ENCODE data around the gene FBXW7. TPM values are rescaled to one million over a fixed set of nuclear protein-coding genes. Genes with fewer than 3 reads are reported as not detected.

FBXW7 gene
- total RNA-seq, 1 donor from 2014 or later, result 23.8 TPM

DNA sequence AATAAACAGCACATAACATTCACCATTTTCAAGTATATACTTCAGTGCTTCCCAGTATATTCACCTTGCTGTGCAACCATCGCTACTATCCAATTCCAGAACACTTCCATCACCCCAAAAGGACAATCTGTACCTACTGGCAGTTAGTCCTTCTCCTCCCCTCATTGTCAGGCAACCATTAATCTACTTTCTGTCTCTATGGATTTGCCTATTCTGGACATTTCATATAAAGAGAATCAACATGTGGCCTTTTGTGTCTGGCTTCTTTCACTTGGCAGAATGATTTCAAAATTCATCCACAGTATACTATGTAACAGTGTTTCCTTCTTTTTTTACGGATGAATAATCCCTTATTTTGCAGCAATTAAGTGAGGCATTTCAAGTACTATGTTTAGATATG, 189.4 kb downstream of the FBXW7 start:
- DNase-seq (ENCODE audit: extremely low read depth, low read depth, low spot score), result no peak

DNA sequence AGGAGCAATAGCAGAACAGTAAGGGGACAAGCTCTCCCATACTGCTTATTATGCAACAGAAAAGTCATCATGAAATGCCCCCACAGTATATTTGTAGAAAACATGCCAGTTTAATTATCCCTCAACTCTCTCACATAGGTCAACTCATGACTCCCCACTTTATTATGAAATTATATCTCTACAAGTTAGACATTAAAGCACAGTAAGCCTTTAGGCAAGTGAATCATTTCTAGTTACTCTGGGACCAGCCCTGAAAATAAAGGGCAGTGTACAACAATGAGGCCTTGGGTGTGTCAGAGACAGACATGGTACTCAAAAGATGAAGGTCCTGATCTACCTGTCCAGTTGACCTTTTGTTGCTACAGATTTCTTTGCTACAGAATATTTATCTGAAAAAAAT, 191.9 kb downstream of the FBXW7 start:
- no peak for DNase-seq (ENCODE audit: extremely low read depth, low read depth, low spot score)

DNA sequence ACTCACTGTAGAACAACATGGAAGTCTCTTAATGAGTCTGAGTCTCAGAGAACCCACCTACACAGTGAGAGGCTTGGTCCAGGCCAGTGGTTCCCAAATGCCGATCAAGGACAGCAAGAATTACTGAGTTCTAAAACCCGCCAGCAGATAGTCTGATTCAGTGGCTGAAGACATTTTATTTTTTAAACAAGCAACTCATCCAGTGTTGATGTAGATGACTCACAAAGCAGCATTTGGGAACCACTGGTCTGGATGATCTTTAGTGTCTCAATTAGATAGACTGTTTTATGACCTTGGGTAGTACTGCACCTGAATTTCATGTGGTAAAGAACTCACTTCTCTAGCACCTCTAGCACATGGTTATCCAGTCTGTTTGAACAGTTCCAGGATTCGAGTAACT, 193.6 kb downstream of the FBXW7 start:
- no peak for DNase-seq (ENCODE audit: extremely low read depth, low read depth, low spot score)

DNA sequence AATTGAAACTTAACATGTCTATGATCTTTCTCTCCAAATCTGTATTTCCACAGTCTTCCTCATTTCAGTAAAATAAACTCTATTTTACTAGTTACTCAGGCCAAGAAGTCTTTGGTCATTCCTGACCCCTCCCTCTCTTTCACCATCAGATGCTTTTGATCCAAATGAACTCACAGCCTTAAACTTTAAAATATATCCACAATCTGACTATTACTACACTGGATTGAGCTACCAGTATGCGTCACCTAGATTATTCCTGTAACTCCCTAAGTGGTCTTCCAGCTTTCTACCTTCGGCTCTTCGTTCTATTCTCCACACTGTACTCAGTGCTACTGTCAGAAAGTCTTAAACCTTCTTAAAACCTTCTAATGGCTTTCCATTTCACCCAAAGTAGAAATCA, 195.1 kb downstream of the FBXW7 start:
- no peak for DNase-seq (ENCODE audit: extremely low read depth, low read depth, low spot score)

DNA sequence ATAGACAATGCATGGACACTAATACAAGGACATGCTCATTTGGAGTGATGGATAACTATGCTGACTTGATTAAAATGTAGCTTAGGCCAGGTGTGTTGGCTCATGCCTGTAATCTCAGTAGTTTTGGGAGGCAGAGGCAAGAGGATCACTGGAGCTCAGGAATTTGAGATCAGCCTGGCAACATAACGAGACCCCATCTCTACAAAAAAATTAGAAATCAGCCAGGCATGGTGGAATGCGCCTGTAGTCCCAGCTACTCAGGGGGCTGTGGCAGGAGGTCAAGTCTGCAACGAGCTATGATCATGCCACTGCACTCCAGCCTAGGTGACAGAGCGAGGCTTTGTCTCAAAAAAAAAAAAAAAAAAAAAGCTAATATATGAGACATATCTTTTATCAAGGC, 196.3 kb downstream of the FBXW7 start:
- DNase-seq (ENCODE audit: extremely low read depth, low read depth, low spot score), result no peak

DNA sequence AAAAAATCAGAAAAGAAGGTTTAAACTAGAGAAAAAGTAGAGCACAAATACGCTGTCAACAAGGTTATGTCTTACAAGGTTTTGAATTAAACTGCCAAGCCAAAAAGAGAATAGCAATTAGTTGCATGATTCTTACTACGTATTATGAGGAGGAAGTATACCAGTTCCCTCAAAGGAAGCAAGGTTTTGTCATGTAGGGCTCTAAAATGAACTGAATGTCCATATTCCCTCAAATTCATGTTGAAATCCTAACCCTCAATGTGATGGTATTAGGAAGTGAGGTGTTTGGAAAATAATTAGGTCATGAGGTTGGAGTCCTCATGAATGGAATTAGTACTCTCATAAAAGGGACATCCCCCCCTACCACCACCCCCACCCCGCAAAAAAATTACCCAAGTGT, 201.0 kb downstream of the FBXW7 start:
- no peak for DNase-seq (ENCODE audit: extremely low read depth, low read depth, low spot score)

DNA sequence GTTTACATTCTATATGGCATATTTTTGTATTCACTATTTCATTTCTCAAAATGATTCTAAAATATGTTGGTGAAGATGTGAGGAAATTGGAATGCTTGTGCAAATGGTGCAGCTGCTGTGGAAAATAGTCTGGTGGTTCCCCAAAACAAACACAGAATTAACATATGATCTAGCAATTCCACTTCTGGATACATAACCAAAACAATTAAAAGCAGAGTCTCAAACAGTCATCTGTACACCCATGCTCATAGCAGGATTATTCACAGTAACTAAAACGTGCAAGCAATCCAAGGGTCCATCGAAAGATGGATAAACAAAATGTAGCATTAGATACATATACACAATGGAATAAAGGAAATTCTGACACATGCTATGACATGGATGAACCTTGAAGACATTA, 204.8 kb downstream of the FBXW7 start:
- no peak for DNase-seq (ENCODE audit: extremely low read depth, low read depth, low spot score)

DNA sequence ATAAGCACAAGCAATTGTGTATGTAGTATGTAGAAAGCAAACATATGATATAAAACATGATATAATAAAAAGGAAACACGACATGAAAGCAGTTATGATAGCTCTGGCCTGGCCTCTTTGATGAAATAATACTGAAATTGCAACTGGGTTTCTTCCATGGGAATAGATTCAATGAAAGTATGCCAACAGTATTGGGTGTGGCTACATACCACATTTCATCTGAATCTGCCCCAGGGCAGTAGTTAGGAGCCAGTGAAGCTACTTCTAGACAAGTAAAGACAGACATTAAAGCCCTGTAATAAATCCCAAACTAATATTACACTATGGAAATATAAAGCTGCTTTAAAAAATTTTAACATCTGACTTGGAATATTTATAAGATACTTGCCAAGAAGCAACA, 207.3 kb downstream of the FBXW7 start:
- no peak for DNase-seq (ENCODE audit: extremely low read depth, low read depth, low spot score)

DNA sequence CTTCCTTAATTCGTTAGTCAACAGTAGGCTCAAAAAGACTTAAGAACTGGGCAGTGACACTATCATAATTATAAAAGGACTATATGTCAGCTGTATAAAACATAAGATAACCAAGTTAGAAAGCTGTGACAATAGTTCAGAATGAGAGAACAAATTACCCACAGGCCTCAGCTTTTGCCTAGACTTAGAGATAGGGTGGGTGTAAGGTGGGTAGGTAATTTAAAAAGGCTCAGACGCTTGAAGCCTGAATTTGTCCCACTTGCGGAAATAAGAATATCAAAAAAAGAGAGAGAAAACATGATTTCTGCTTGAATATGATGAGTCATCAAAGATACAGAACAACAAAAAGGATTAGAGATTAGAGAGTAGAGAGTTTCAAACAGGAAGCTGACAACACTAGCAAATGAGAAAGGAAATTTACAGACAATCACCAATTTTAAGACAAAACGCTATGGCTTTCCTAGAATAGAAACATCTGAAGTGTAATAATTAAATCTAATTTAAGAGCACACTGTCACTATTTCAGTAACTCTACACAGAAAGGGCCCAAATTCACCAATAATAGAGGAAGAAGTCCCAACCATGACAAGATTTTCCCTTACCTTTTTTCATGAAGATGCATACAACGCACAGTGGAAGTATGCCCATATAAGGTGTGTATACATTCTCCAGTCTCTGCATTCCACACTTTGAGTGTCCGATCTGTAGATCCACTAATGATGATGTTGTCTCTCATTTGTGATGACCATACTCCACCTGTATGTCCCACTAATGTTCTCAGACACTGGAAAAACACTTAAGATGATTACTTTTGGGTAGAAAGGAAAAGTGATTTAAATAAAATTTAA, 208.1 kb downstream of the FBXW7 start:
- no peak for DNase-seq (ENCODE audit: extremely low read depth, low read depth, low spot score)

DNA sequence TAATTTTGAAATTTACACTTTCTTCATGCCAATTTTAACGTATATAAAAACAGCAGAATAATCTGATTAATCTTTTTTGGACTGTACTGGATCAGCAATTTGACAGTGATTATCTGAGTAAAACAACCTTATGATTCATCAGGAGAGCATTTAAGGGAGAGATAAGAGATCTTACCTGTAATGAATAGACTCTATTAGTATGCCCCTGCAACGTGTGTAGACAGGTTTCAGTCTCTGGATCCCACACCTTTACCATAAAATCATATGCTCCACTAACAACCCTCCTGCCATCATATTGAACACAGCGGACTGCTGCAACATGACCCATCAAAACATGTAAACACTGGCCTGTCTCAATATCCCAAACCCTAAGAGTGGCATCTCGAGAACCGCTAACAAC, 210.1 kb downstream of the FBXW7 start:
- DNase-seq (ENCODE audit: extremely low read depth, low read depth, low spot score), result no peak

DNA sequence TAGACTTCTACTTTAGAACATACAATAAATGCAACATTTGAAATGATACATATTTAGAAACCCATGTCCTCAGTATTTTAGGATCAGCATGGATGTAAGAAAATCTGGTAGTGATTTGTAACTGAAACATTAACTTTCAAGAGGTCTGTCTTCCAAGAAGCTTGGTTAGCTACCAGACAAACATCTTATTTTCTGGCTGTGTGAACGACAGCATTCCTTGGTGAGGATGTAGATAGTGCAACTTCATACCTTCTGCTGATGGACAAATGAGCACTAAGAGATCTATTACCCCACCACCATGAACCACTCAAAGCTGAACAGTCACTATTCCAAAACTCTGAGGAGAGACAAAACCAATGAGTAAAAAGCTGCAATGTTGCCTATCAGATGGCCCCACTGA, 212.7 kb downstream of the FBXW7 start:
- no peak for DNase-seq (ENCODE audit: extremely low read depth, low read depth, low spot score)

DNA sequence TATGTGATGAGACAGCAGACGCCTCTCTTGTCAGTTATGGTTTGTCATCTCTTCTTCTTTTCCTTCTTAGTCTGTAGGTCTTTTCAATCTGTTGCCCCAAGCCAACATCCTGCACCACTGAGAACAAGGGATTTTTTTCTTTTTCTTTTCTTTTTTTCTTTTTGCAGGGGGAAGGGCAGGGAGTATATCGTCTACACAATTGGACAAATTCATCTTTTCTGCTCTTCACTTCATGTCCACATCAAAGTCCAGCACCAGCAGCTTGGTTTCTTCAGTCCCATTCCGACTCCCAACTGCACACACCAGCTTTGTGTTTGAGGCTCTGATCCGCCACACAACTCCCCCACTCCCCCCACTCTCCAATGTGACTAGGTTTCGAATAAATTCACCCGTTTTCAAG, 213.2 kb downstream of the FBXW7 start:
- DNase-seq (ENCODE audit: extremely low read depth, low read depth, low spot score), result no peak

DNA sequence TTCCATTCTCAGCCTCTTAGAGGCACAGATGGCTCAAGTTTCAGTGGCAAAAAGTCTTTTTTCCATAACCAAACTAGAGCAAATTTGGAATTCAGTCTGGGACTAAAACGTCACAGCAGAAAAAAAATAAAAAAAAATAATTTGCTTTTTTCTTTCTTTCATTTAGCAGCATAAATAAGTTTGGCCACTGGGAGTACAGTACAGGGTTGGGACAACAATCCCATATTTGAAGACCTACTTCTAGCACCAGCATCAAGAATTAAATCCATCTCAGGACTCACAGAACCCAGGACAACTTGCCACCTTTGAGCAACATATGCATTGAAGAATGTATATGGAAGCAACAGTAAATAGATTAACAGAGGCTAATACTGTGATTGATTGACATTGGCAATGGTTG, 214.0 kb downstream of the FBXW7 start:
- DNase-seq (ENCODE audit: extremely low read depth, low read depth, low spot score), result no peak

DNA sequence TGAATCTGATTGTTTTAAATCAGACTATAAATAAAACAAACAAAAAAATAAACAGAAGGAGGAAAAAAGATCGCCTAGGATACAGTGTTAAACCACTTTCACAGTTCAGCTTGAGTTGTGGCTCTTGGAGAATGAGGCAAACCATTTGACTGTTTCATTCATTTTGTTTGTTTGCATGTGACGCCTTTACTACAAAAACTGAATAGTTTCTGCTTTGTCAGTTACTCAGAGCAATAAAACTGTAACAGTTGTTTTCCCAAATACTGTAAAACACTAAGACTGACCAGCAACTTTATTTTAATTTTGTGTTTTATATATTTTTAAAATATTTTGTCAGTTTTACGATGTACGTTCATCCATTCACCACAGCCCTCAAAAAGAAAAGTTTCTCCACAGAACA, 214.5 kb downstream of the FBXW7 start:
- DNase-seq (ENCODE audit: extremely low read depth, low read depth, low spot score), result no peak

DNA sequence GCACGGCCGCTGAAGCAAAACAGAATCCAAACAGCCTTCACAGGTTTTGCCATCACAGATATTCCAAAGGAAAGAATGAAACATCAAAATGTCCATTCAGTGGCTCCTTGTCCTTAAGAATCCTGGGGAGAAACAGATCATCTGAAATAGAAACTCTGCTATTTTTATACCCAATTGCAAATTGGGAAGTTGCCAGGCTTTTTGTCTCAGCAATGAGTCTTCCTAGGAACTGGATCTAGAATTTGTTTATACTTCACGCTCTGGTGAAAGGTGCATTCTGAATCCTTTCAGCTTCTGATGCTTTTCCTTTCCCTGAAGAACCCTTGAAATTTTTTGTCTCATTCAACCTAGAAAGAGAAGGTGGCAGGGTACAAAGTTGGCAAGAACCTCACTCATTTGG, 218.9 kb downstream of the FBXW7 start:
- DNase-seq (ENCODE audit: extremely low read depth, low read depth, low spot score), result no peak

DNA sequence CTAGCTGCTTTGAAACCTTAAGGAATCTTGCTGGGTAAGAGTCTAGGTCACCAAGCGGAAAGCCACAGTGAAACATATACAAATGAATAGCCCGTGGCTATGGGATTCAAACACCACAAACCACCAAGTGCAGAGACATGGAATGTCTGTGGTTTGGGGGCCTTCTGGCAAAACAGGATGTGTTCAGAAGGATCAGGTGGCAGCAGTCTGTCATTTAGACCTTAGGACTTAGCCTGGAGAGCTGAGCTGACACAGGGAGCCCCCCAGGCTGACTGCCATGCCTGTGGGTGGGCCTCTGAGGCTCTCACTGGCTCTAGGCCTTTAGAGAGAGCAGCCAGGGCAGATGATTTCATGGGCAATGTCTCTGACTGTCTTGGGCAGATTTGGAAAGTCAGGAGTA, 225.6 kb downstream of the FBXW7 start:
- DNase-seq (ENCODE audit: extremely low read depth, low read depth, low spot score), result no peak

DNA sequence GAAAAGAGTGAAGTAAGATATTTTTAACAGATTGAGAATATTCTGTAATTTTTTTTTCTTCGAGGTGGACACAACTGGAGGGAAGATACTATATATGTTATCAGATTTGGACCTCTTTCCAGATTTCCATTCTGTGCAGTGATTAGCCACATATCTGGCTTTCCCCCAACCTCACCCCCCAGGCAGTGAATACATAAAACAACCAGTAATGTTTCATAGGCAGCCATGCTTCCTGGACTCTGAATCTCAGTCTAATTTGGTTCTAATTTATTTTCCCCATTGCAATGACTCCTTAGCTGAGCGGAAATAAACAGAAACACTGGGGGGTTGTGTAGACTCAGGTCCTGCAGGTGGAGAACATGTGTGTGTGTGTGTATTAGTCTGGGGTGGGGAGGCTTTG, 226.5 kb downstream of the FBXW7 start:
- no peak for DNase-seq (ENCODE audit: extremely low read depth, low read depth, low spot score)

DNA sequence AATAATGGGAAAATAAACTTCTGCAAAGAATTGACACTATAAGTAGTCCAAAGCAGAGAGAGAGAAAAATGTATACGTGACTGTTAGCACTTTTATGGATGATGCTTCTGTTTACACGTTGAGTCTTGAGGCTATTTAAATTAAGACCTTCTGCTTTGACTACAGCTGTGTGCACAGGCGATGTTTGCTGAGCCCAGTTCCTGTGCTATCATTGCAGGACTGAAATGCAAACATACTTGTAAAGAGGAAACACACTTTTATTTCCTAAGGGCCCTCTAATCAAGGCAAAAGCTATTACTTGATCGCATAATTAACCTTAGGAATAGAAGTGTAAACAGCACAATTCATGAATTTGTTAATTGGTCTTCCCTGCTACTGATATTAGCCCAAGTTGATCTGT, 226.9 kb downstream of the FBXW7 start:
- DNase-seq (ENCODE audit: extremely low read depth, low read depth, low spot score), result no peak

DNA sequence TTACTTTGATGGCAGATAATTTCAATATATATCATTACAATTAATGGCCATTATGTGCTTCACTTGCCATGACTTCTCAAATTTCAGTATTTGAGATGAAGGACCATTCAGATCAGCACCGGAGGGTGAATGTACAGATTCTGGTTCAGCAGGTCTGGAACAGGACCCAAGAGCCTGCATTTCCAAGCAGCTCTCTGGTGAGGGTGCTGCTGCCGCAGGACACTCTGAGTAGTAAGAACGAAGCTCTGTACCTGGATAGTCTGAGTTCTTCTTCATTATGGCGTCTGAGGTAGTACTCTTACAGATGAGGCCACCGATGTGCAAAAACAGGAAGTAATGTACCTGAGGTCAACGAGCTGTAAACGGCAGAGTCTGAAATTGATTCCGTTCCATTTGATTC, 228.2 kb downstream of the FBXW7 start:
- DNase-seq (ENCODE audit: extremely low read depth, low read depth, low spot score), result no peak

DNA sequence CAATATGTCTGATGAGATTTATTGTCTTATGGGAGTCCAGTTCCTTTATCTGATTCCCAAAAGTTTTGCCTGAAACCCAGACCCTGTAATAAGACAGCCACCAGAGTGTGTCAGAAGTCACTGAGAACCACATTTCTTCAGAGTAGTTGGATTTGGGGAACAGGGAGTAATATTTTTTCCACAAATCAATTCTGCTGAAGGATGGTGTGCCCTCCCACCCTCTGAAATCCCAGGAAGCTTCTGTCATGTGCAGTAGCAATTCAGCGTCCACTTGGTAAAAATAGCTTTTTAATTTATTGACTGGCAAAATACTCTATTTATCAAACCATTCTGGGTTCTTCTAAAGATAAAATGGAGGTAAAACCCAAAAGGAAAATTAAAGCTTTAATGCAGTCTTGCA, 229.4 kb downstream of the FBXW7 start:
- no peak for DNase-seq (ENCODE audit: extremely low read depth, low read depth, low spot score)

DNA sequence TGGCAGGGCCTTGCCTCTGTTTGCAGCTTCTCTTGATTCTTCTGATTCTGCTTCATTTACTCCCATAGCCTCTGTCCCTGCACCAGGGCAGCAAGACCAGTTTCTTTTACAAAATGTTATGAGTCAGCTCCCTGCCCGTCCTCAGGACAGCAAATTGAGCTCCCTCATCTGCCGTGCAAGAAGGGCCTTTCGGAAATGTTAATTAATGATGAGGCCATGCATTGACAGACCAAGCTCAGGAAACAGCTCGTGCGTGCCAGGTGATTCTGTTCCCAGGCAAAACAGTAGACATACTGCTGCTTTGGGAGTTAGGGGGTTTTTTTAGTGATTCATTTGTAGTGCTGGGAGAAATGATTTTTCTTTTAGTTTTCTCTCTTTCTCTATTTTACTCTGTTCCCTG, 231.7 kb downstream of the FBXW7 start:
- DNase-seq (ENCODE audit: extremely low read depth, low read depth, low spot score), result no peak

DNA sequence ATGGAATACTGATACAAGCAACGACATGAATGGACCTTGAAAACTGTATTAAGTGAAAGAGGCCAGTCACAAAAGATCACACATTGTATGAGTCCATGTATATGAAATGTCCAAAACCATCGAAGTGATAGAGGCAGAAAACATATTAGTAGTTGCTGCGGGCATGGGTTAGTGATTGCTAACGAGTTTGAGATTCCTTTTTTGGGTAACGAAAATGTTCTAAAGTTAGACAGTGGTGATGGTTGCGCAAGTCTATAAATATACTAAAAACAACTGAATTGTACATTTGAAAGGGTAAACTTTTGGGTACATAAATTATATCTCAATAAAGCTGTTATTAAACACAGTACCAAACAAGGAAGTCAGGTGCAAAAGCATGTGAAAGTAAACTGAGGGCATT, 234.5 kb downstream of the FBXW7 start:
- no peak for DNase-seq (ENCODE audit: extremely low read depth, low read depth, low spot score)

DNA sequence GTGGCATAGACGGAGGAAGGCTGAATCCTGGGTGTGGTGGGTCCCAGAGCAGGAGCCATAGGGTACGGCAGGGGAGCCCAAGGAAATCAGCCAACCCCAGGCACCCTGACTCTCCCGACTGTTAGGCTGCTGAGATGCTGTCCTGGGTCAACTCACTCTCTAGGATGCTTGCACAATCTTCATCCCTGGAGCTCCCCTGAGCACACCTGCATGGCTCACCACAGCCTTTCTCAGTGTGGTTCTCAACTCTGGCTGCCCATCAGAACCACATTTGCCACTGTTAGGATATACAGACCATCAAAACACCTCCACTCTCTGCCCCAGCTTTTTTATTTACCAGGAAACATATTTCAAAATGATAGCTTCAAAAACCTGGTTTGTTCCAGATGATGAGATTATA, 236.3 kb downstream of the FBXW7 start:
- DNase-seq (ENCODE audit: extremely low read depth, low read depth, low spot score), result no peak
